ENCODE results near the gene GMPR.

The GMPR gene

GRCh38 chr6:16305788-16306187 lies 67.4 kb downstream of the GMPR start:
- no peak for DNase-seq (ENCODE audit: low read depth)
- no peak overlapping the region for H3K4me3 ChIP-seq (ENCODE audit: control insufficient read depth, low read depth, low read length)
- no peak for TF ChIP-seq CTCF (IDR thresholded peaks at IDR 0.05; ENCODE audit: control insufficient read depth, insufficient read depth, low read depth, low read length, missing control alignments)

- no peak for TF ChIP-seq CTCF (IDR thresholded peaks at IDR 0.05; ENCODE audit: control insufficient read depth, insufficient read depth, low read depth, low read length, missing control alignments)
- H3K4me3 ChIP-seq (ENCODE audit: control insufficient read depth, low read depth, low read length) = no peak overlapping the region
- no peak for DNase-seq (ENCODE audit: low read depth)
These were observed 67.9 kb downstream of the GMPR start for GRCh38 chr6:16306334-16306733.

- no peak for DNase-seq (ENCODE audit: low read depth)
- no peak for TF ChIP-seq CTCF (IDR thresholded peaks at IDR 0.05; ENCODE audit: control insufficient read depth, insufficient read depth, low read depth, low read length, missing control alignments)
- no peak overlapping the region for H3K4me3 ChIP-seq (ENCODE audit: control insufficient read depth, low read depth, low read length)
These were observed 73.4 kb downstream of the GMPR start for GRCh38 chr6:16311763-16312162.

- DNase-seq (ENCODE audit: low read depth) = no peak
- no peak overlapping the region for H3K4me3 ChIP-seq (ENCODE audit: control insufficient read depth, low read depth, low read length)
- no peak for TF ChIP-seq CTCF (IDR thresholded peaks at IDR 0.05; ENCODE audit: control insufficient read depth, insufficient read depth, low read depth, low read length, missing control alignments)
These were observed 75.3 kb downstream of the GMPR start for GRCh38 chr6:16313732-16314131.

GRCh38 chr6:16314296-16314695 lies 75.9 kb downstream of the GMPR start:
- no peak overlapping the region for H3K4me3 ChIP-seq (ENCODE audit: control insufficient read depth, low read depth, low read length)
- no peak for DNase-seq (ENCODE audit: low read depth)
- TF ChIP-seq CTCF (IDR thresholded peaks at IDR 0.05; ENCODE audit: control insufficient read depth, insufficient read depth, low read depth, low read length, missing control alignments) = no peak

GRCh38 chr6:16316741-16317251 lies 78.4 kb downstream of the GMPR start:
- no peak for DNase-seq (ENCODE audit: low read depth)

More at GRCh38 chr6:16316741-16317251, 78.4 kb downstream of the GMPR start:
- TF ChIP-seq CTCF (IDR thresholded peaks at IDR 0.05; ENCODE audit: control insufficient read depth, insufficient read depth, low read depth, low read length, missing control alignments) = peak; percentile 83
- no peak overlapping the region for H3K4me3 ChIP-seq (ENCODE audit: control insufficient read depth, low read depth, low read length)
